Right kidney (tissue), 1 donor: Measurements from ENCODE around the gene GRWD1.

Source experiments
- DNase-seq: peaks from one replicate; pipeline ENCODE4 v3.0.0-alpha.2; 2016

The GRWD1 gene

GRCh38 chr19:48455171-48455907 lies 9.6 kb downstream of the GRWD1 start, which contains the start of gene KCNJ14:
KCNJ14 (plus strand) TSS chr19:48455574; CDS start chr19:48461725, 6,151 bp downstream.
- no peak for DNase-seq

GRCh38 chr19:48455908-48456562 lies 10.3 kb downstream of the GRWD1 start:
- no peak for DNase-seq

GRCh38 chr19:48456864-48457263 lies 11.1 kb downstream of the GRWD1 start:
- no peak for DNase-seq

- no peak for DNase-seq
These were observed 12.2 kb downstream of the GRWD1 start for GRCh38 chr19:48458016-48458415.

GRCh38 chr19:48461651-48461981 lies 15.8 kb downstream of the GRWD1 start:
- no peak for DNase-seq

GRCh38 chr19:48461982-48462655 lies 16.3 kb downstream of the GRWD1 start:
- DNase-seq, result no peak

- DNase-seq, result no peak
These were observed 19.4 kb downstream of the GRWD1 start for GRCh38 chr19:48465215-48465614.

GRCh38 chr19:48466561-48467325 lies 21.0 kb downstream of the GRWD1 start:
- DNase-seq, result no peak

- DNase-seq, result peak; percentile 97
These were observed 23.0 kb downstream of the GRWD1 start for GRCh38 chr19:48468772-48469288.

GRCh38 chr19:48469289-48469881 lies 23.6 kb downstream of the GRWD1 start, which contains the start of gene CYTH2:
CYTH2 (plus strand) TSS chr19:48469369; CDS start chr19:48469508, 139 bp downstream.
- peak; percentile 95 for DNase-seq

- DNase-seq, result no peak
These were observed 24.3 kb downstream of the GRWD1 start for GRCh38 chr19:48469934-48470680.

GRCh38 chr19:48470856-48471255 lies 25.1 kb downstream of the GRWD1 start:
- DNase-seq, result no peak

- DNase-seq, result no peak
These were observed 26.1 kb downstream of the GRWD1 start for GRCh38 chr19:48471836-48472235.

- DNase-seq, result no peak
These were observed 27.6 kb downstream of the GRWD1 start for GRCh38 chr19:48473161-48473966.

- DNase-seq, result no peak
These were observed 28.4 kb downstream of the GRWD1 start for GRCh38 chr19:48474084-48474592.

- DNase-seq, result no peak
These were observed 29.7 kb downstream of the GRWD1 start for GRCh38 chr19:48475369-48476068.

- no peak for DNase-seq
These were observed 30.4 kb downstream of the GRWD1 start for GRCh38 chr19:48476176-48476575.

GRCh38 chr19:48477067-48477685 lies 31.4 kb downstream of the GRWD1 start:
- DNase-seq, result no peak
